ENCODE results near the gene ITPR2.
A peak's percentile ranks its signal among the peaks of the same experiment; 100 is the strongest.

ITPR2 gene

GRCh38 chr12:26632756-26633155 lies 200.2 kb downstream of the ITPR2 start:
- TF ChIP-seq CTCF (IDR thresholded peaks at IDR 0.05; ENCODE audit: control extremely low read depth, extremely low read depth, low read depth, missing control alignments): no peak
- POLR2A ChIA-PET: interaction anchor here (0.6 kb wide), 1 partner anchor 1331 kb away, joined by 3 read pairs; no protein-coding TSS in a partner anchor
- CTCF ChIA-PET: interaction anchor here (0.7 to 1.0 kb wide), 2 partner anchors 9 to 18 kb away, joined by 4 to 6 read pairs; no protein-coding TSS in a partner anchor
- DNase-seq (ENCODE audit: extremely low spot score): no peak

- no peak for TF ChIP-seq CTCF (IDR thresholded peaks at IDR 0.05; ENCODE audit: control extremely low read depth, extremely low read depth, low read depth, missing control alignments)
- no peak for DNase-seq (ENCODE audit: extremely low spot score)
- ChIA-PET CTCF (no interaction called here), POLR2A (no interaction called here)
Observed at GRCh38 chr12:26631846-26632245, 201.1 kb downstream of the ITPR2 start.

GRCh38 chr12:26630546-26631027 lies 202.4 kb downstream of the ITPR2 start:
- ChIA-PET CTCF (interaction anchor here (0.9 to 2.0 kb wide), 3 partner anchors 9 to 255 kb away, joined by 3 to 6 read pairs (median 5); no protein-coding TSS in a partner anchor), POLR2A (no interaction called here)
- DNase-seq (ENCODE audit: extremely low spot score): no peak
- no peak for TF ChIP-seq CTCF (IDR thresholded peaks at IDR 0.05; ENCODE audit: control extremely low read depth, extremely low read depth, low read depth, missing control alignments)

GRCh38 chr12:26629864-26630263 lies 203.1 kb downstream of the ITPR2 start:
- ChIA-PET POLR2A (no interaction called here), CTCF (interaction anchor here (0.8 to 2.0 kb wide), 3 partner anchors 9 to 12 kb away, joined by 3 to 5 read pairs (median 5); no protein-coding TSS in a partner anchor)
- DNase-seq (ENCODE audit: extremely low spot score): no peak
- TF ChIP-seq CTCF (IDR thresholded peaks at IDR 0.05; ENCODE audit: control extremely low read depth, extremely low read depth, low read depth, missing control alignments): peak; percentile 2

GRCh38 chr12:26628234-26628633 lies 204.8 kb downstream of the ITPR2 start:
- no peak for DNase-seq (ENCODE audit: extremely low spot score)
- ChIA-PET CTCF (interaction anchor here (1.1 kb wide), 1 partner anchor 13 kb away, joined by 3 read pairs; no protein-coding TSS in a partner anchor), POLR2A (no interaction called here)
- TF ChIP-seq CTCF (IDR thresholded peaks at IDR 0.05; ENCODE audit: control extremely low read depth, extremely low read depth, low read depth, missing control alignments): no peak

GRCh38 chr12:26627335-26627734 lies 205.7 kb downstream of the ITPR2 start:
- DNase-seq (ENCODE audit: extremely low spot score): no peak
- no peak for TF ChIP-seq CTCF (IDR thresholded peaks at IDR 0.05; ENCODE audit: control extremely low read depth, extremely low read depth, low read depth, missing control alignments)
- ChIA-PET POLR2A (no interaction called here), CTCF (no interaction called here)

Measured in GM10248 (cell line).